ENCODE data around the gene CNIH4.

DNA sequence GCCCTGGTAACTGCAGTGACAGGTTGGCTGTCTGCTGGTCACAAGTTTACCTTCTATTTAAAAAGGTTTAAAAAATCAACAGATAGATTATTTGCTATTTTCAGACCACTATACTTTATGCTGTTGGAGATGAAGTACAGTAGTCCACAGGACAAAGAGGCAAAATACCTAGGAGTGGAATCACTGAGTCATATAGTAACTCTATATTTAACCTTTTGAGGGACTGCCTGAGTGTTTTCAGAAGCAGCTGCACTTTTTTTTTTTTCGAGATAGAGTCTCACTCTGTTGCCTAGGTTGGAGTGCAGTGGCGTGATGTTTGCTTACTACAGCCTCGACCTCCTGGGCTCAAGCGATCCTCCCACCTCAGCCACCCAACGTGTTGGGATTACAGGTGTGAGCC, 11.7 kb downstream of the CNIH4 start:
- TF ChIP-seq CTCF (IDR thresholded peaks at IDR 0.05; ENCODE audit: low read depth, low read length) = no peak
- no peak for TF ChIP-seq MYC (IDR thresholded peaks at IDR 0.05; ENCODE audit: low read depth, low read length)
- TF ChIP-seq POLR2A (IDR thresholded peaks at IDR 0.05; ENCODE audit: extremely low read depth, insufficient read length) = no peak
